ENCODE measurements around the gene OPCML.

The OPCML gene

GRCh38 chr11:133175103-133175502 lies 357.2 kb downstream of the OPCML start:
- H3K4me2 ChIP-seq (ENCODE audit: low read length): no peak overlapping the region
- no peak overlapping the region for H3K27ac ChIP-seq (ENCODE audit: low read depth, low read length)

GRCh38 chr11:133173810-133174412 lies 358.4 kb downstream of the OPCML start:
- no peak overlapping the region for H3K27ac ChIP-seq (ENCODE audit: low read depth, low read length)
- H3K36me3 ChIP-seq (ENCODE audit: control insufficient read depth, low read length): no peaks in the 10 kb centered on the region
- H3F3A ChIP-seq (ENCODE audit: control insufficient read depth, insufficient read depth): no peaks in the 10 kb centered on the region
- no peaks in the 10 kb centered on the region for H3K79me2 ChIP-seq (ENCODE audit: control insufficient read depth, low read length)
- H3K4me1 ChIP-seq (ENCODE audit: control insufficient read depth, low read length): no peaks in the 10 kb centered on the region
- H3K4me3 ChIP-seq (ENCODE audit: low read length): no peak overlapping the region
- H3K4me2 ChIP-seq (ENCODE audit: low read length): no peak overlapping the region
- no peaks in the 10 kb centered on the region for H3K27me3 ChIP-seq (ENCODE audit: control insufficient read depth, low read length)
- no peak for TF ChIP-seq EZH2phosphoT487 (IDR thresholded peaks at IDR 0.05; ENCODE audit: borderline replicate concordance, low read length)
- no peak for TF ChIP-seq CTCF (IDR thresholded peaks at IDR 0.05; ENCODE audit: low read depth, low read length, poor library complexity, severe bottlenecking)
- H3K9me3 ChIP-seq (ENCODE audit: control insufficient read depth, insufficient read depth, low read length): no peaks in the 10 kb centered on the region
- no peaks in the 10 kb centered on the region for H3K9me2 ChIP-seq (replicated peaks; ENCODE audit: control insufficient read depth, low read length)
- no peaks in the 10 kb centered on the region for H4K20me1 ChIP-seq (ENCODE audit: control insufficient read depth, insufficient read depth, low read depth, low read length)

More at GRCh38 chr11:133175103-133175502, 357.2 kb downstream of the OPCML start:
- H3K27me3 ChIP-seq (ENCODE audit: control insufficient read depth, low read length): no peaks in the 10 kb centered on the region
- H4K20me1 ChIP-seq (ENCODE audit: control insufficient read depth, insufficient read depth, low read depth, low read length): no peaks in the 10 kb centered on the region
- no peaks in the 10 kb centered on the region for H3K36me3 ChIP-seq (ENCODE audit: control insufficient read depth, low read length)
- no peaks in the 10 kb centered on the region for H3F3A ChIP-seq (ENCODE audit: control insufficient read depth, insufficient read depth)
- H3K79me2 ChIP-seq (ENCODE audit: control insufficient read depth, low read length): no peaks in the 10 kb centered on the region
- no peak for TF ChIP-seq EZH2phosphoT487 (IDR thresholded peaks at IDR 0.05; ENCODE audit: borderline replicate concordance, low read length)
- TF ChIP-seq CTCF (IDR thresholded peaks at IDR 0.05; ENCODE audit: low read depth, low read length, poor library complexity, severe bottlenecking): no peak
- no peak overlapping the region for H3K4me3 ChIP-seq (ENCODE audit: low read length)
- no peaks in the 10 kb centered on the region for H3K9me2 ChIP-seq (replicated peaks; ENCODE audit: control insufficient read depth, low read length)
- H3K9me3 ChIP-seq (ENCODE audit: control insufficient read depth, insufficient read depth, low read length): no peaks in the 10 kb centered on the region
- H3K4me1 ChIP-seq (ENCODE audit: control insufficient read depth, low read length): no peaks in the 10 kb centered on the region

DNA sequence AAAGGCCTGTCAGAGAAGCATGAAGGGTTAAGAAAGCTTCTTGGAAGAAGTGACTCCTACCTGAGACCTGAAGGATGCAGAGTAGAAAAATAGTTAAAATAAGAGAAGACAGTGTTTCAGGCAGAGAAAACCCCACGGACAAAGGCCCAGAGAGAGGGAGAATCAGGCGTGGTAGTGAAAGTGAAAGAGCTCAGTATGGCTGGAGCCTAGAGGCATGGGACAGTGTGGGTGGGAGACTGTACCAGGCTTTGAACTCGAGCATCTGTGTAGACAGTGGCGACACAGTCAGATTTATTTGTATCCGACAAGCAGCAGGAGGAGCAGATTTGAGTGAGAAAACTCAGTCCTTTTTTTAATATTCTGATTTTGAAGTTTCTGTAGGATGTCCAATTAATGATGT lies 360.0 kb downstream of the OPCML start:
- Histone ChIP-seq H3K4me3 (ENCODE audit: low read length) (no peak overlapping the region), H3K79me2 (ENCODE audit: control insufficient read depth, low read length) (no peaks in the 10 kb centered on the region), H3K4me1 (ENCODE audit: control insufficient read depth, low read length) (no peaks in the 10 kb centered on the region), H4K20me1 (ENCODE audit: control insufficient read depth, insufficient read depth, low read depth, low read length) (no peaks in the 10 kb centered on the region), H3K4me2 (ENCODE audit: low read length) (no peak overlapping the region), H3K27ac (ENCODE audit: low read depth, low read length) (no peak overlapping the region), H3K9me2 (replicated peaks; ENCODE audit: control insufficient read depth, low read length) (no peaks in the 10 kb centered on the region), H3F3A (ENCODE audit: control insufficient read depth, insufficient read depth) (no peaks in the 10 kb centered on the region), H3K9me3 (ENCODE audit: control insufficient read depth, insufficient read depth, low read length) (no peaks in the 10 kb centered on the region), H3K36me3 (ENCODE audit: control insufficient read depth, low read length) (no peaks in the 10 kb centered on the region), H3K27me3 (ENCODE audit: control insufficient read depth, low read length) (no peaks in the 10 kb centered on the region)
- TF ChIP-seq CTCF (IDR thresholded peaks at IDR 0.05; ENCODE audit: low read depth, low read length, poor library complexity, severe bottlenecking): no peak
- TF ChIP-seq EZH2phosphoT487 (IDR thresholded peaks at IDR 0.05; ENCODE audit: borderline replicate concordance, low read length): no peak

All from DOHH2 (cell line).